ENCODE results near the gene PCNX3.

PCNX3 gene

GRCh38 chr11:65577756-65578109 lies 37.8 kb upstream of the PCNX3 start:
- H3K27me3 ChIP-seq (ENCODE audit: insufficient read depth, poor library complexity, severe bottlenecking): no peaks in the 10 kb centered on the region
- peak overlapping the region; percentile 86 for H3K27ac ChIP-seq (ENCODE audit: poor library complexity, severe bottlenecking)
- peaks cover 39% of the 10 kb centered on the region for H3K36me3 ChIP-seq (ENCODE audit: low read depth)
- ATAC-seq (ENCODE audit: low read depth): no peak
- H3K4me1 ChIP-seq (ENCODE audit: insufficient read depth, poor library complexity, severe bottlenecking): peaks cover 16% of the 10 kb centered on the region
- no peaks in the 10 kb centered on the region for H3K9me3 ChIP-seq (ENCODE audit: severe bottlenecking)
- H3K4me3 ChIP-seq (ENCODE audit: severe bottlenecking): peak overlapping the region; percentile 83
- TF ChIP-seq CTCF (IDR thresholded peaks at IDR 0.05; ENCODE audit: poor library complexity, severe bottlenecking): no peak
- no peak for DNase-seq (ENCODE audit: low spot score)

GRCh38 chr11:65578134-65578533 lies 37.4 kb upstream of the PCNX3 start:
- Histone ChIP-seq H3K4me3 (ENCODE audit: severe bottlenecking) (no peak overlapping the region), H3K9me3 (ENCODE audit: severe bottlenecking) (no peaks in the 10 kb centered on the region), H3K27me3 (ENCODE audit: insufficient read depth, poor library complexity, severe bottlenecking) (no peaks in the 10 kb centered on the region), H3K36me3 (ENCODE audit: low read depth) (peaks cover 39% of the 10 kb centered on the region), H3K4me1 (ENCODE audit: insufficient read depth, poor library complexity, severe bottlenecking) (peaks cover 14% of the 10 kb centered on the region), H3K27ac (ENCODE audit: poor library complexity, severe bottlenecking) (peak overlapping the region; percentile 86)
- no peak for TF ChIP-seq CTCF (IDR thresholded peaks at IDR 0.05; ENCODE audit: poor library complexity, severe bottlenecking)
- no peak for ATAC-seq (ENCODE audit: low read depth)
- no peak for DNase-seq (ENCODE audit: low spot score)

GRCh38 chr11:65578667-65579066 lies 36.9 kb upstream of the PCNX3 start:
- ATAC-seq (ENCODE audit: low read depth) (no peak), DNase-seq (ENCODE audit: low spot score) (no peak)
- Histone ChIP-seq H3K9me3 (ENCODE audit: severe bottlenecking) (no peaks in the 10 kb centered on the region), H3K27ac (ENCODE audit: poor library complexity, severe bottlenecking) (no peak overlapping the region), H3K27me3 (ENCODE audit: insufficient read depth, poor library complexity, severe bottlenecking) (no peaks in the 10 kb centered on the region), H3K4me1 (ENCODE audit: insufficient read depth, poor library complexity, severe bottlenecking) (peaks cover 9% of the 10 kb centered on the region), H3K4me3 (ENCODE audit: severe bottlenecking) (no peak overlapping the region), H3K36me3 (ENCODE audit: low read depth) (peaks cover 36% of the 10 kb centered on the region)
- no peak for TF ChIP-seq CTCF (IDR thresholded peaks at IDR 0.05; ENCODE audit: poor library complexity, severe bottlenecking)

GRCh38 chr11:65579291-65579690 lies 36.3 kb upstream of the PCNX3 start:
- no peak overlapping the region for H3K27ac ChIP-seq (ENCODE audit: poor library complexity, severe bottlenecking)
- no peak for TF ChIP-seq CTCF (IDR thresholded peaks at IDR 0.05; ENCODE audit: poor library complexity, severe bottlenecking)
- peaks cover 6% of the 10 kb centered on the region for H3K4me1 ChIP-seq (ENCODE audit: insufficient read depth, poor library complexity, severe bottlenecking)
- no peak for DNase-seq (ENCODE audit: low spot score)
- no peaks in the 10 kb centered on the region for H3K9me3 ChIP-seq (ENCODE audit: severe bottlenecking)
- H3K27me3 ChIP-seq (ENCODE audit: insufficient read depth, poor library complexity, severe bottlenecking): no peaks in the 10 kb centered on the region
- no peak overlapping the region for H3K4me3 ChIP-seq (ENCODE audit: severe bottlenecking)
- no peak for ATAC-seq (ENCODE audit: low read depth)
- H3K36me3 ChIP-seq (ENCODE audit: low read depth): peaks cover 38% of the 10 kb centered on the region

GRCh38 chr11:65580031-65580692 lies 35.4 kb upstream of the PCNX3 start:
- DNase-seq (ENCODE audit: low spot score) (peak; percentile 60), ATAC-seq (ENCODE audit: low read depth) (no peak)
- Histone ChIP-seq H3K4me1 (ENCODE audit: insufficient read depth, poor library complexity, severe bottlenecking) (peaks cover 6% of the 10 kb centered on the region), H3K27me3 (ENCODE audit: insufficient read depth, poor library complexity, severe bottlenecking) (no peaks in the 10 kb centered on the region), H3K27ac (ENCODE audit: poor library complexity, severe bottlenecking) (no peak overlapping the region), H3K9me3 (ENCODE audit: severe bottlenecking) (no peaks in the 10 kb centered on the region), H3K4me3 (ENCODE audit: severe bottlenecking) (no peak overlapping the region), H3K36me3 (ENCODE audit: low read depth) (peaks cover 44% of the 10 kb centered on the region)
- TF ChIP-seq CTCF (IDR thresholded peaks at IDR 0.05; ENCODE audit: poor library complexity, severe bottlenecking): no peak

All from RWPE2 (cell line).